8988T (cell line): Measurements from ENCODE around the gene SCN1A.
"Not testable (repeated sequence)": the region's sequence is repeated elsewhere in the genome, so short reads cannot be mapped to it uniquely, and the experiment has no call there.

Experiments used
- DNase-seq: peaks from one replicate; pipeline ENCODE4 v3.0.0; 2011

Gene SCN1A

DNA sequence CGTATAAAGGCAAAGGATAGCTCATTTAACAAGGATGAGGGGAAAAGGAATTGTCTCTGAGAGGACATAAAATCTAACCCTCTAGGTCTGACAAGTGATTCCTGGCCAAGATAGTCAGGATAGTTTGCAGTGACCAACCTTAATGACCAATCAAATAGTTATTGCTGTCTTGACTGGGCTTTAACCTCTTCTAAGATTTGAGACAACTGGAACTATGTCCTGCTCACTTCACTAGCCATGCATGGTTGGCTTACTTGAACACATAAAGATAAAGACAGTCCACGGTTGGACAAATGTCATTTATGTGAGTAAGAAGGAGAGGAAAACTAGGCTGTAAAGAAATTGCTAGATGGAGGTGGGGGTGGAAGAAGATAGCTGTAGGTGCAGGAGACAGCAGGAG is 53.8 kb downstream of the SCN1A start:
- DNase-seq: no peak

DNA sequence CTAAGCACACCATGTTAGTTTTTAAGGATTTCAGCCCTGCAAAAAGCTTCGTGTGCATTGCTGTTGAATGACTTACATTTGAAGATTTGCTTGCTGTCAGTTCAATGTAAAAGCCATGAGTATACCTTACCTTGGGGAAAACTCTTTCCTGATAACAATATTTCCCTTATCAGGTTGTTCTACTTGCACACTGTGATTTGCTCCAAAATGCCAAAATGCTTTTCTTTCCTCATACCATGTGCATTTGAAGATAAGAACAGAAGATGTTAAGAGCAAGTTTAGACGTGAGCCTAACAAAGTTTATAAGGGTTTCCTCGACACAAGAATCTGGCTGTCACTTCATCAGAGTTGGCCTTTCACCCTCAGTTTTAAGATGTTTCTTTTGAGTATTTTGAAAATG is 57.6 kb downstream of the SCN1A start:
- DNase-seq: no peak

DNA sequence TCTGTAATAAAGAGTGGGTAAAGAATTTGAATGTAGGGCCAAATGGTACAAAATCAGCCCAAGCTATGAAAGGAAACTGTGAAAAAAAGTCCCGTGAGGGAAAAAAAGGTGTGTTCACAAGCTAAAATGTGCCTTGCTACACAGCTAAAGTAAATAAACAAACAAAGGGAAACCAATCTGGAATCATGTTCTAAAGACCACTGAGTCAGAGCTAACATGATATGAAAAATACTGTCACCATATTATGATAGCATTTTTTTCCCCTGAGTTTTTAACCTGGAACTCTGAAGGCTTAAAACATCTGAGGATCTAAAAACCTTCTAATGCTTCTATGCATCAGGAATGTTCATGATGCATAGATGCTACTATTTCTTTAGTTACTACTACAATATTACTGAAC is 58.8 kb downstream of the SCN1A start:
- no peak for DNase-seq

- no peak for DNase-seq
Observed at GRCh38 chr2:166067229-166067628, 60.6 kb downstream of the SCN1A start.

- DNase-seq: no peak
Observed at GRCh38 chr2:166060191-166060590, 67.6 kb downstream of the SCN1A start.

- DNase-seq: no peak
Observed at GRCh38 chr2:166057370-166058164, 70.3 kb downstream of the SCN1A start.

DNA sequence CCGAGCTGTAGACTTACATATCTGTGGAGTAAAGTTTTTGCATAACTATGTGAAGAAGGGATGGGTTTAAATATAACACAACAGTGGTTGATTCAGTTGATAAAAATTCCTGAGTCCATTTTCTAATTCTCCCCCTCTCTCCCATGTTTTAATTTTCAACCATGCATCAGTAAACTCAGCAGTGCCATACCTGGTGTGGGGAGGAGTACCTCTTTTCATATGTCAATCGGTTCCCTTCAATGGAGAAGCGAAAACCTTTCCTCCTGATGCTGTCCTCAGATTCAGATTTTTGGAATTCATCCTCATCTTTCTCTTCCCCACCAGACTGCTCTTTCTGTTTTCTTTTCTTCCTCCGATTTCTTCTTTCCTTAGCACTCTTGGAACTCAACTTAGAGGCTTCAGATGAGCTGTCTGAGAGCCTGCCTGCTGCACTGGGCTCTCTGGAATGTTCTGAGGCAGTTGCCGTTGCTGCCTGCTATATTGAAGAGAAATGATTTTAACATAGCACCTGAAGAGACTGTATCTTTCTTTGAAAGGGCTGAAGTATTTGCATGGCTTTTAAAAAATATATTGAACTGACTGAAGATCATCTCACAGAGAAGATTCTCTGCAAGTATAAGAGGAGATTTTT is 82.9 kb downstream of the SCN1A start:
- no peak for DNase-seq

- no peak for DNase-seq
Observed at GRCh38 chr2:166042768-166043390, 84.9 kb downstream of the SCN1A start.

DNA sequence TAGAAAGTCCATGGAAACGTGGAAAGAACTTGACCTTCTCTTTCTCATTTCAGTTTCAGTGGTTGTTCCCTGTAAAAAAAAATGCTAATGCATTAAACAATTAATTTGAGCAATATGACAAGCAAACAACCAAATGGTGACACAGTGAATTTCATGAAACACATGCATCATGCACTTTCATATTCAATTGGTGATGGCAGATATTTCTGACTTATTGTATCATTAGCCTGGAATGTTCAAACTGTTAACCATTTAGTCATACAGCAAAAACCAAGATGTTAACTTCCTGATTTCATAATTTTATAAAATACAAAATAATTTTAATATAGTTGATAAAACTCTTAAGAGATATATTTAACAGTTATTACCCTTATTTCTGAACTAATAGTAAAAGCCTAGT is 85.5 kb downstream of the SCN1A start:
- DNase-seq: no peak

DNA sequence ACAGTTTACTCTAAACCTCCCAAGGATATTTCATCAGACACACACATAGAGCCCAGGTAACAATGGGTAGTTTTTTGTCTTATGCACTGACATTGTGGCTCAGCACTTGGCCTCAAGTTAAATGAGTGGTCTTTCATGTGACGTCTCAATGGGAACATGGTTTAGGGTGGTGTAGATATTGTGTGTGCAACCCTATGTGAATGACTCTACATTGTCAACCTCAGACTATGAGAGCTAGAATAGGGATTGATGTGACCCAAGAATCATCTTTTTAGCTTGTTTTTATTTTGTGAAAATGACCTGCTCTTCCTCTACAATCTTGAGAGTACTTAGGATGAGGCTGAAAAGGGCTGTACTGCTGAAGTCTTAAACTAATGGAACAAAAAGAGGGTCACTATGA is 86.2 kb downstream of the SCN1A start:
- no peak for DNase-seq

GRCh38 chr2:166032361-166032760 is 95.5 kb downstream of the SCN1A start:
- no peak for DNase-seq

DNA sequence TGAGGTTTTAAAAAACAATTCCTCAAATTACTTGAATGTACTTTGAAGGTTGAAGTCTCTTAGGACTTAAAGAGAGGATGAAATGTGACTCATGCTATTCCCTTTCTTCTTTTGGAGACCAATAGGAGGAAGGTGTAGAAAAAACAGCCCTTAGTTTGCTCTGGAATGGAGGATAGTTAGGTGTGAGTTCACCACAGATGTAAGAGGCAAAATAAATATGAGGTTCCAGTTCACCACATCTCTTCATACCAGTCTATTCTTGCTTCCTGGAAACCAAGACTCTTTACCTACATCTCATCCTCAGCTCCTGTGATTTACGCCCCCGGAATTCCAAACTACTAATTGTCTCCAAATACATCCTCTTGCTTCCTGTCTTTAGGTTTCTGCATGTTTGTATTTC is 96.8 kb downstream of the SCN1A start:
- no peak for DNase-seq

- DNase-seq: no peak
Observed at GRCh38 chr2:166025313-166025712, 102.5 kb downstream of the SCN1A start.

DNA sequence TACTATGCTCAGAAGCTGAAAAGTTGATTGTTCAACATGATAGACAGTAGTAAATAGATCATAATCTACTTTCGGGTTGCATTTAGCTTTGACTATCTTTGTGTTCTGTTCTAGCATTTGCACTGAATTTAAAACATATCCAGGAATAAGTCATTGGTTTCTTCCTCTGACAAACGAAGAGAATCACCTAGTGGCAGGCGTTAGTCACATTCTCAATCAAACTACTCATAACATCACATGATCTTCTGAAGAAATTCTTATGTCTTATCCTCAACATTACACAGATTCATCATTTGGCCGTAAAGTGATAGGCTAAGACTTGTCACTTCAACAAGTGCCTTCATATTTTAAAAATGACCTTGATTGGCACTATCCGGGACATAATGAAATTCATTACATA is 110.6 kb downstream of the SCN1A start:
- DNase-seq: no peak

DNA sequence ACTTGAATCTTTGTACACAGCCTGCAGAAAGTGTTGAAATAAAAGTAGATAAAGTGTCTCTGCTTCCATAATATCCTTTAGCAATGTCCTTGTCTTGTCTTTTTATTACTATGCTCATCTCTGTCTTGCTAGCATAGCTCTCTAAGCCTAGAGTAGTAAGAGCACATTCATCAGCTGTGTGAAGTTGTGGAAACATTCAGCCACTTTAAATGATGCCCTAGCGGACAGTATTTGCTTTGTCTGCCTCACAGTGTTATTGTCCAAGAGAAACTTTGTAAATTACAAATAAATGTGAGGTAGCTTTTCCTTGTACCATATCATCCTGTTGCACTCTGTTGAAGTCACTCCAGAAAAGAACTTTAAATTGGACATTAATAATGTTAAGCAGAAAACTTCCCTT is 113.9 kb downstream of the SCN1A start:
- DNase-seq: no peak

DNA sequence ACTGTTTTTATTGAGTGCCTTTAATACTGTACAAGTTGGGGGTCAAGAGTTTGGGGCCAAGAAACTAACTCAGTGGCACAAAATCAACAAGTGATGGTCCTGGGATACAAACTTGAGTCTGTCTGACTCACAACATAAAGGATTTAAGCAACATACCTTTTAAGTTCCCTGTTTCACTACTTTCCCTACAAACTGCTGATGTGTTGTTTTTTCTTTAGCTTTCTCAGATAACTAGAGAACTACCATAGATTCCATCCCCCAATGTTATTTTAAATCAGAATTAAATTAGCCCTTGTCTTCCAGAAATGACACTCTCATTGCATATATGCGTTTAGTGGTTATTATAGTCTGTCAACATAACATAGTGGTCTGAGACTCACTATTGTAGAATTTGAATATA is 116.2 kb downstream of the SCN1A start:
- no peak for DNase-seq

- no peak for DNase-seq
Observed at GRCh38 chr2:166000401-166000800, 127.4 kb downstream of the SCN1A start.

DNA sequence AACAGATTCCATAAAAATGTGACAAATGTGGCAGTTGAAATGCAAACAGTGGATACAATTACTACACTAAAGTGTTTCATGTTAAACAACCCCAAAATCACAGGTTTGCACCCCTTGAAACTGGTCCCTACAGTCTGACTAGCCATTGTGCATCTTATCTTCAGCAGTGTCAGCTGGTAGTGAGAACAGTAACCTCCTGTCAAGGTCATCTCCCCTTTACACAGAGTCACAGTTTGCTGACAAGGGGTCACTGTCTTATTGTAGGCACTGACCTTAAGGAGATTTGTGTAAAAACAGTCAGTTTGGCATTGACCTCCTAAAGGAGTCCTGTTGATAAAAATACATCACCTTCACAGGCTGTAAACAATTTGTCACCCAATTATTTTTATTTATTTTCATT is 137.0 kb downstream of the SCN1A start:
- no peak for DNase-seq

GRCh38 chr2:165989851-165990250 is 138.0 kb downstream of the SCN1A start:
- no peak for DNase-seq

GRCh38 chr2:165985120-165985519 is 142.7 kb downstream of the SCN1A start:
- DNase-seq: no peak

DNA sequence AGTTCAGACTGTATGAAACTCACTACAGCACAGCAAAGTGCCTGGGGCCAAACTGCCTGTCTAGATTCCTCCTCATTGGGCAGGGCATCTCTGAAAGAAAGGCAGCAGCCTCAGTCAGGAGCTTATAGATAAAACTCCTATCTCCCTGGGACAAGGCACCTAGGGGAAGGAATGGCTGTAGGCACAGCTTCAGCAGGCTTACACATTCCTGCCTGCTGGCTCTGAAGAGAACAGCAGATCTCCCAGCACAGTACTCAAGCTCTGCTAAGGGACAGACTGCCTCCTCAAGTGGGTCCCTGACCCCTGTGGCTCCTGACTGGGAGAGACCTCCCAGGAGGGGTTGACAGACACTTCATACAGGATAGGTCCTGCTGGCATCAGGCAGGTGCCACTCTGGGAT is 155.7 kb downstream of the SCN1A start:
- not testable (repeated sequence) for DNase-seq

DNA sequence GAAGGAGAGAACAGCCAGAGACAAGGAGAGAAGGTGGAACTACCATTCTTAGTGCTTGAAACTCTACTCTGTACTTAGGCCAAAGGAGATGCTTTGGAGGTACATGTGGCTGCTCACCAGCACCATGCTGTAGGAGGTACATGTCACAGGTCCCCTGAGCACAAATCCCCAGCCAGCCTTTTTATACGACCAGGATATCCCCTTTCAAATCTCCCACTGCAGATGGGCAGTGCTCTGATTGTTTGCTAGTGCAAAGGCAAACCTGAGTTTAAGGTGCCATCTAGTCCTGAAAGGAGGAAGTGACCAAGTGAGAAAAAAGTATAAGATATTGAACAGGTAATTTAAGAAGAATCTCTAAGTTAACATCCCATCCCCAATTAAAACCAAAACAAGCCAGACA is 157.2 kb downstream of the SCN1A start:
- DNase-seq: no peak

GRCh38 chr2:165969227-165969626 is 158.6 kb downstream of the SCN1A start:
- no peak for DNase-seq

DNA sequence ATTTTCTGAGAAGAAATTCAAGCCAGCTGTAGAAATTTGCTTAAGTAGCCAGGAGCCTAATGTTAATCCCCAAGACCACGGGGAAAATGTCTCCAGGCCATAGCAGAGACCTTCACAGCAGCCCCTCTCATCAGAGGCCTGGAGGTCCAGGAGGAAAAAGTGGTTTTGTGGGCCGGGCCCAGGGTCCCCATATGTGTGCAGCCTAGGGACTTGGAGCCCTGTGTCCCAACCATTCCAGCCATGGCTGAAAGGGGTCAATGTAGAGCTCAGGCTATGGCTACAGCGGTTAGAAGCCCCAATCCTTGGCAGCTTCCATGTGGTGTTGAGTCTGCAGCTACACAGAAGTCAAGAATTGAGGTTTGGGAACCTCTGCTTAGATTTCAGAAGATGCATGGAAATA is 160.1 kb downstream of the SCN1A start:
- no peak for DNase-seq
